GM12892 (cell line): ENCODE measurements around the gene SSH2.
A peak's percentile ranks its signal among the peaks of the same experiment; 100 is the strongest.
"Not testable (repeated sequence)": the region's sequence is repeated elsewhere in the genome, so short reads cannot be mapped to it uniquely, and the experiment has no call there.

Source experiments
- DNase-seq: peaks from one replicate; pipeline ENCODE4 v3.0.0; 2011; ENCODE audit not compliant: insufficient read length
- FAIRE-seq: peaks from 2 replicates; lab custom pipeline; 2011; peaks lifted over from hg19 to GRCh38; lab: Jason Lieb, UNC
- POLR2A ChIP-seq: IDR thresholded peaks from 2 replicates; pipeline ENCODE4 v1.6.1; 2011; ENCODE audit warnings: low read depth, low read length, control low read depth
- POLR2AphosphoS5 ChIP-seq: IDR thresholded peaks from 2 replicates; pipeline ENCODE4 v1.6.1; 2011; ENCODE audit warnings: low read depth, low read length, control low read depth
- TAF1 ChIP-seq: IDR thresholded peaks from 2 replicates; pipeline ENCODE4 v1.6.1; 2011; ENCODE audit warnings: low read depth, mild to moderate bottlenecking, control low read depth, low read length, borderline replicate concordance

SSH2 gene

GRCh38 chr17:29892201-29892600 lies 37.8 kb downstream of the SSH2 start:
- DNase-seq (no peak), FAIRE-seq (no peak)
- TF ChIP-seq POLR2AphosphoS5 (no peak), POLR2A (no peak), TAF1 (no peak)

DNA sequence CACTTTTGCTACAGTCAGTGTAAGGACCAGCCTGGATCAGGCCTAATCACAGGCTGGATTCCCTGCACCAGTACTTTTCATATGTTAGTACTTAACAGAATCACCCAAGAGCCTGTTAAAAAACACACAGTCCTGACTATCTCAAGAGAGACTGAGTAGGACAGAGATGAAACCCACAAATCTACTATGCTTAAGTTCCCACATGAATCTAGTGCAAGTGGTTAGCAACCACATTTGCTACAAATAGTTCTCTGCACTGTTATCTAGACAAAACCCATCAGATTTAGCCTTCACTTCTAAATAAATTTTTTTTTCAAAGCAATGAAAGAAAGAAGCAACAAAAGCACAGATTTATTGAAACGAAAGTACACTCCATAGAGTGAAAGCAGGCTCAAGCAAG lies 38.9 kb downstream of the SSH2 start:
- FAIRE-seq (no peak), DNase-seq (no peak)
- TF ChIP-seq TAF1: no peak
- no peak for TF ChIP-seq POLR2A
- no peak for TF ChIP-seq POLR2AphosphoS5

- TF ChIP-seq POLR2AphosphoS5: no peak
- no peak for TF ChIP-seq POLR2A
- TF ChIP-seq TAF1: no peak
- FAIRE-seq (no peak), DNase-seq (no peak)
Measured at GRCh38 chr17:29885031-29885640, 44.9 kb downstream of the SSH2 start.

DNA sequence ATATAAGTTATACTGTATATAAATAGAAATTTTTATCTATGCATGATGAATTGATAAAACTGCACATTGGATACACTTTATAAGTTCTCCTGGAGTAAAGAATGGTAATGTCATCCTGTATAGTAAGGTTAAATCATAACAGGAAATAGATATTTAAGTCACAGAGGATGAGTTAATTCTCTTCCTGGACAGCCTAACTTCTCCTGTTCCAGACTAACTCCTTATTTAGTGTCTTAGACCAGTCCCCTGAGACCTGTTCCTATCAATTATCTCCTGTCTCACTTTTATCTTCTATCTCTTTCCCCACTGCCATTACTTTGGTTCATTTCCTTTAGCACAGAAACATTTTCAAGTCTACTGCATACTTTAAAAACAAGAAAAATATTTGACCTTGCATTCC lies 46.5 kb downstream of the SSH2 start:
- TF ChIP-seq TAF1 (no peak), POLR2A (no peak), POLR2AphosphoS5 (no peak)
- FAIRE-seq: no peak
- DNase-seq: no peak

- no peak for FAIRE-seq
- no peak for TF ChIP-seq TAF1
- TF ChIP-seq POLR2A: no peak
- no peak for TF ChIP-seq POLR2AphosphoS5
Measured at GRCh38 chr17:29881256-29881655, 48.8 kb downstream of the SSH2 start.

GRCh38 chr17:29880031-29880430 lies 50.0 kb downstream of the SSH2 start:
- peak; percentile 56 for FAIRE-seq
- TF ChIP-seq POLR2A (no peak), TAF1 (no peak)

More at GRCh38 chr17:29881256-29881655, 48.8 kb downstream of the SSH2 start:
- DNase-seq: no peak

GRCh38 chr17:29874931-29875596 lies 55.0 kb downstream of the SSH2 start:
- TF ChIP-seq POLR2A (no peak), TAF1 (no peak), POLR2AphosphoS5 (no peak)
- no peak for FAIRE-seq

More at GRCh38 chr17:29880031-29880430, 50.0 kb downstream of the SSH2 start:
- DNase-seq: no peak

GRCh38 chr17:29874358-29874757 lies 55.7 kb downstream of the SSH2 start:
- not testable (repeated sequence) for DNase-seq, FAIRE-seq

More at GRCh38 chr17:29874931-29875596, 55.0 kb downstream of the SSH2 start:
- no peak for DNase-seq

- TF ChIP-seq POLR2AphosphoS5 (no peak), POLR2A (no peak), TAF1 (no peak)
- no peak for DNase-seq
- no peak for FAIRE-seq
Measured at GRCh38 chr17:29873476-29873875, 56.6 kb downstream of the SSH2 start.

GRCh38 chr17:29870836-29871465 lies 59.1 kb downstream of the SSH2 start:
- no peak for TF ChIP-seq POLR2A
- TF ChIP-seq TAF1: no peak
- no peak for TF ChIP-seq POLR2AphosphoS5
- DNase-seq: no peak
- FAIRE-seq: peak; percentile 24

DNA sequence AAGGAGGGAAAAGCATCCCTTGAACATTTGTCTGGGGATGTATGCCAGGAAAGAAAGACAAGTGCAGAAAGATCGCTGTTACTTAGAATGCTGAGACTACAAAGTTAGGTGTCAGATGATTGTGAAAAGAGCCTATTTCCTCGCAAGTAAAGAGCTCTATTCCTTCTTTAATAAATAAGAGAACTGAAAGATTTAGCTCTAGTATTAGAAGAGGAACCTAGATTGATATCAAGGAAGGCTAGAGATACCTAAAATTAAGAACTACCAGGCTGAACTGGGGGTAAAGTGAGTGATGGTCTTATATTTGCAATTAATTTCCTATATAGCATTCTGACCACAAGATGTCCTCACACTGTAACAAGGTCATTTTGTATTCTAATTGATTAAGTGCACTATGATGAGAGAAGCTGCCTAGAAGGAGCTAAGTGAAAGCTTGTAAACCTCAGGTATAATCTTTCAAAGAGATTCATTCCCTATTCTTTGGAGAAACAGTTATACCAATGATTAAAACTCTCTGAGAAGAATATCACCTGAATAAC lies 62.3 kb downstream of the SSH2 start:
- DNase-seq (no peak), FAIRE-seq (peak; percentile 40)
- no peak for TF ChIP-seq TAF1
- TF ChIP-seq POLR2A: no peak
- no peak for TF ChIP-seq POLR2AphosphoS5

- DNase-seq (no peak), FAIRE-seq (no peak)
- no peak for TF ChIP-seq POLR2A
- TF ChIP-seq POLR2AphosphoS5: no peak
- no peak for TF ChIP-seq TAF1
Measured at GRCh38 chr17:29866746-29867404, 63.2 kb downstream of the SSH2 start.
